HG03457 (cell line): ENCODE results near the gene GABRG3.

Experiments used
- ATAC-seq: cut with Tn5 transposase; IDR thresholded peaks from one replicate; pipeline ENCODE4 v1.9.1; 2021; ENCODE audit warnings: moderate number of reproducible peaks; ENCODE audit not compliant: unreplicated experiment

Gene GABRG3

DNA sequence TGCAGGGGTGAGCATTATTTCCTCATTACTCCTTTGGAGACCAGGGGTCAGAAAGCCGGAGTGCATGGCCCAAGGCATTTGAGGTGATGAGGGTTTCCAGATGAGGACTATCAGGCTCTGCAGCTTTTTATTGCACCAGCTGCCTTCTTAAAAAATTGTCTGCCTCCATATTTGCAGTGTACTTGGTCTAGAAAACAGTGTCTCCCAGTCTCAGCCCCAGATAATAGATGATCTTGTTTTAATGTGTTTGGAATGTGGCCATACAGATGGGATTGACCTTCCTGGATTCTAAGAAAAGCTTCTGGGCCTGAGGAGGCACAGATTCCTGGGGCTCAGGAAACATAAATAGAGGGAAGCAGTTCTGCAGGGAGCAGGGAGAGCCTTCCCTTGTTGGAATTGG is 123.3 kb downstream of the GABRG3 start:
- no peak for ATAC-seq

DNA sequence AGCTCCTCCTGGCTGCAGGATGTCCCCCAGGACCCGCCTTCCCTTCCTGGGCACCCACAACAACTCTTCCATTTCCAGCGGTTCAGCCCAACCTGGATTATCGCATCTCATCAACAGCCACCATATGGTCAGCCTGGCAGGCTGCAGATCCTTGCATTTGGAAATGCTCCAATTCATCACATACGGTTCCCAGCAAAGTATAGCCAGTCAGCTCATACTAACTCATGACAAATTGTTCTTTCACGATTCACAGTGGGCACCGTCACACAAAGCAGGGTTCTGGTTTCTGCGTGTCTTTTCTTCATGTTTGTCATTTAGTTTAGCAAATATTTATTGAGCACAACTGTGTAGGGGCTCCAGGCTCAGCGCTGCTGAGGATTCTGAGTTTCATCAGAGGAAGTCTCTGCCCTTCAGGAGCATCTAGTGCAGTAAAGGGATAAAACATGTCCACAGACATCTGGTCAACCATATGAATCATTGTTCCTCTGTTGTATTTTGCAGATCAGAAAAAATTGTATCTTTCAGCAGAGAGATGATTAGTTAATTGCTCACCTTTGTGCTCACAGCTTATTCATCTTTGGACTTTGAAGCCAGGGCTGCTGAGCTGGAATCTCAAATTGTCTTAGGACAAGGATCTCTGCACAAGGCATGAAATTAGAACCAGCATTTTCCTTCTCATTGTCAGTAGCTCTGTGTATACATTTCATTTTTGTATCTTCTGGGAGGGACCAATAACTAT is 125.1 kb downstream of the GABRG3 start:
- ATAC-seq, result no peak

DNA sequence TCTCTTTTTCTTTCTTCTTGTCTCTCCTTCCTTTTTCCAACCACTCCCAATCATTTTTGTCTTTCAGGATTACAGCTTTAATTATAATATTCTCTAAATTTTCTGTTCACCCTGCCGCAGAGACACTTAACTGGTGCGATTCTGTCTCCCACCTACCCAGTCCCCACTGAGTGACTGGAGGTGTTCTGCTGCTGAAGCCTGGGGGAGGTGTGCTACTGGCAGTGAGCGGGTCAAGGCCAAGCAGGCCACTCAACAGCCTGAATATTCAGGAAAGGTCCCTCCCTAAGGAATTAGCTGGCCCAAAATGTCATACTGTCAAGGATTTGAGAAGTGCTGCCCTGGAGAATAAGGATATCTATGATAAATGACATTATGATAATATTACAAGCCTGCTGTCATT is 126.5 kb downstream of the GABRG3 start:
- ATAC-seq, result no peak

DNA sequence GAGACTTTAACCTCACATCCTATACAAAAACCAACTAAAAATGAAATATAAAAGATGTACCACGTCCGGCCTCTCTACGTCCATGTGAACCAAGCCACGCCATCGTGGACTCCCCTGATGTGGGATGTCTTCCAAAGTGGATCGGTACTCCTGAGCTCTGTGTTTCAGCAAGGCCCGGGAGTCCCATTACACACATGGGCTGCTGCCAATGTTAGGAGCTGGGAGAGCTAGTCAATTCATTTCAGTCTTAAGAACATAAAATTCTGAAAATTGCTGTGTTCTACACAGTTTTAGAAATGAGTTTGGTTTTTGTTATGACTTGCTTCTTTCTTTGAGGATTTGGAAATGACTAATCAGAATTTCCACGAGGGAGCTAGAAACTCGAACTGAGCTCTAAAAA is 131.0 kb downstream of the GABRG3 start:
- no peak for ATAC-seq

DNA sequence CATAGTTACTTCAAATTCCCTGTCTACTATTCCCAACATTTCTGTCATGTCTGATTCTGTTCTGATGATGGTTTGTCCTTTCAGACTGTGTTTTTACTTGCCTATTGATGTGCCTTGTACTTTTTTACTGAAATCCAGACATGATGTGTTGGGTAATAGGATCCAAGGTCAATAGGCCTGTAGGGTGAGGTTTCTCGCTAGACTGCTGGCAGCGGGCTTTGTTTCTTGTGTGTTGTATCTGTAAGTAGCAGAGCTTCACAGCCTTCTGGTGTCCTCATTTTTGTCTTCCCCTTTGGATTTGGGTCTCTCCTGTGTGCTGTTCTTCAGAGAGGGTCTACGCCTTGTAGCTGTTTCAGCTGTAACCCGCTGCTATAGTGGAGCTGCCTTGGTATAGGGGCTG is 140.3 kb downstream of the GABRG3 start:
- no peak for ATAC-seq

DNA sequence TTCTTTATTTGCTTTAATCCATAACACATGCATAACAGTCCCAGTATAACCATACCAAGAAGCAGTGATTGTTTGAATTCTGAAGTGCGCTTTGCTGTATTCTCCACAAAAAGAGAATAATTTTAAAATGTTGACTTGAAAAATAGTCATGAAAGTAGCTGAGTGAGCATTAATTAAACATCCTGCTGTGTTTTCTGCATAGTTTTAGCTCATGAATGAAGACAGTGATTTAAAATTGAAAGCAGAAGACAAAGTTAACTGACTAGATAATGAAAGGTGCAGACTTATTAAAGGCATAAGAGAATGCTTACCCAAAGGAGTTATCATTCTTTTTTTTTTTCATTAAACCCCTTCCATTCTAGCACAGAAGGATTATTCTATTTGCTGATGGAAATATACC is 143.5 kb downstream of the GABRG3 start:
- no peak for ATAC-seq

DNA sequence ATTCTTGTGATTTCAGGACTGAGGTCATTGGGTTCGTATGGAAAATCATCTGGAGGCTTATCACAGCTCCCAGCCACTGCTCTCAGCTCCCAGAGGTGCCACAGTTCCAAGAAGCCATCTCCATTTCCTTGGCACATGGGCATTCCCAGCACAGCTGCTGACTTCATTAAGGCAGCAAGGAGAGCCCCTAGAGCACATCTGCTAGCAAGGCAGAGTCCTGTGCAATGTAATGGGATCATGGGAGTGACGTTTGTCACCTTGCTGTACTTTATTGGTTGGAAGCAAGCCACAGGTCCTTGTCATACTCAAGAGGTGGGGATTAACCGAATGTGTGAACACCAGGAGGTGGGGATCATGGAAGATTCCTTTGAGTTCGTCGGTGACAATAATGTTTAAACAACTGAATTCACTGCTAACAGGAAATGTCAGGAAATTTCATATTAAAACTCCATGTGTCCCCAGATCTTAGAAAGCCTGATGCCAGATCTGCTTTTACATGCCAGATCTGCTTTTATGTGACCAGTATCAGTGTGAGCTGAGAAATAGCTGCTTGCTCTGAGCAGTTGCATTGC is 148.8 kb downstream of the GABRG3 start:
- ATAC-seq, result no peak

DNA sequence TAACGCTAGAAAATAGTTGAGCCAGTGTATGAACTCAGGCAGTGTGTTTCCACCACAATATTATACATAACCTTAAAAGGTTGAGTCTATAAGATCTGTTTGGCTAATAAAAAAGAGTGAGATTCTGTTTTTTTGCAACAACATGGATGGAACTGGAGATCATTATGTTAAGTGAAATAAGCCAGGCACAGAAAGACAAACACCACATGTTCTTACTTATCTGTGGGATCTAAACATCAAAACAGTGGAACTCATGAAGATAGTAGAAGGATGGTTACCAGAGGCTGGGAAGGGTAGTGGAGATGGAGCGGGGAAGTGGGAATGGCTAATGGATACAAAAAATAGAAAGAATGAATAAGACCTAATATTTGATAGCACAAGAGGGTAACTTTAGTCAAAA is 150.7 kb downstream of the GABRG3 start:
- no peak for ATAC-seq

DNA sequence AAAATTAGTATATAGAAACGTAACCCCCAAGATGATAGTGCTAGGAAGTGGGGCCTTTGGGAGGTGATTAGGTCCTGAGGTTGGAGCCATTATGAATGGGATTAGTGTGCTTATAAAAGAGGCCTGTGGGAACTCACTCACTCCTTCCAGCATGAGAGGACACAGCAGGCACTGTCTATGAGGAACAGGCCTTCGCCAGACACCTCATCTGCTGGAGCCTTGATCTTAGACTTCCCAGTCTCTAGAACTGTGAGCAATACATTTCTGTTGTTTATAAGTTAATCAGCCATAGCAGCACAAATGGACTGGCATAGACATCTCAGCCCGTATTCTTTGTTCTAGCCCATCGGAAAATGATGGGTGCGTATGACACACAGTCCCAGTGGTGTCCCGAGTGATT is 152.3 kb downstream of the GABRG3 start:
- no peak for ATAC-seq

DNA sequence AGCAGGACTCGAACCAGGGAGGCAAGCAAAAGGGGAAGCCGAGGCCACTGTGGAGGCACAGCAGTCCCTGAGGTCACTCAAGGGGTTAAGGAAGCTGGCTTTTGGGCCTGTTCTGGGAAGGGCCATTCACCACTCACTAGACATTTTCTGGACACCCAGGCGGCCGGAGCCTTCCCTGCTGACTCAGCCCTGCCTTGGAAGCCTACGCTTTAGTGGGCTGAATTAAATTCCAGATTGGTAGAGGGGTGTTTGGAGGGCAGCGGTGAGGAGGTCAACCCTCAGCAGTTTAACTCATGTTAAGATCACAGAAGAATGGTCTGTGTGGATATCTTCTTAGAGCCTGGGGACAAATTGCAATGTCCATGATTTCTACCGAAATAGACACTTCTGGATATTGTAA is 152.8 kb downstream of the GABRG3 start:
- ATAC-seq, result no peak

DNA sequence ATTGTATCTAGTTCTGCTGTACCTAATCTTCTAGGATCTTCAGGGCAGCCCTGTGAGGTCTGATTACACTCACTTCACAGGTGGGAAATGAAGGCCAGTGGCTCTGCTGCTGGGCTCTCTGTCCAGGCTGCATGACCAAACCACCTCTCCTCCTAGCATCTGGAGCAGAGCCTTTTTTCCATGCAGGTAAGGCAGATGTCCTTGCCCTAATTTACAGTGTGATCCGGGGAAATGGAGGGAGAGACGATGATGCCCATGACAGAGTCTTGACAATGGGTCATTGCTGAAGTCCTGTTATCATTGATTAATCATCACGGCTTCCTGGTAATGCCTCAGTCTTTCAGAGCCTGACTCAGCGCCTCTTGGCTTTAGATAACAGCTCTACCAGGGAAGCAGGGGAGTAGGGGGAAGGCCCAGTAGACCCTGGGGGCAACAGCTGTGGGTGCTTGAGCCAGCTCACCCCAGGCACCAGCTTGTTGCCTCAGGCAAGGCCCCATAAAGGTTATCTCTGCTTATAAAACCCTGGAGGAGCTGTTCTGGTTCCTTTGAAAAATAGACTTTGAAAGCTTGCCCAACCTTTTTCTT is 153.4 kb downstream of the GABRG3 start:
- ATAC-seq, result no peak

DNA sequence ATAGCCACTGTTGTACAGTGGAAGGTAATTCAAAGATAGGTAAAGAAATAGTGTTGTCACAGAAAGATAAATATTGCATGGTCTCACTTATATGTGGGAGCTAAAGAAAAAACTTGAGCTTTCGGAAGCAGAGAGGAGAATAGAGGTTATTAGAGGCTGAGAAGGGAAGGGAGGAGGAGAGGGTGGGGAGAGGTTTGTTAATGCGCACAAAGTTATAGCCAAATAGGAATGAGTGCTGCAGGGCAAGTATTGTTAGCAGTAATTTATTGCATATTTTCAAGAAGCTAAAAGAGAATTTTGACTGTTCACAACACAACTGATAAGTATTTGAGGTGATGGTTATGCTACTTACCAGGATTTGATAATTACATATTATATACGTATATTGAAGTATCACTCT is 154.2 kb downstream of the GABRG3 start:
- no peak for ATAC-seq

DNA sequence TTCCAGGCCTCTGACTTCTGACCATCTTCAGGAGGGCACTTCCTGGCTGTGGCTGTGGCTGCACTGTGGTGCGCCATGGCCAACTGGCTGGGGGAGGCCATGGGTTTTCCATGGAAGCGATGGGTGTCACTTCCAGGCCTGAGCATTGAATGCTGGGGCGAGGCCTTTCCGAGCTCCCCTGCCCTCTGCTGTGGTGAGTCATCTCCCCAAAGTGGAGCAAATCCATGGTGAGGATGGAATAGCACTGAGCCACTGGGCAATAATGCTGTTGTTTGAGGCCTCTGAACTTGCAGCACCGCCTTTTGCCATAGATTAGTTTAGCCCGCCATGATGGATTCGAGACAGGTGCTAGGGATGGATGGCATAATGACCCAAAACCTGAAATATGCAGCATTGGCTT is 155.5 kb downstream of the GABRG3 start:
- ATAC-seq, result no peak

DNA sequence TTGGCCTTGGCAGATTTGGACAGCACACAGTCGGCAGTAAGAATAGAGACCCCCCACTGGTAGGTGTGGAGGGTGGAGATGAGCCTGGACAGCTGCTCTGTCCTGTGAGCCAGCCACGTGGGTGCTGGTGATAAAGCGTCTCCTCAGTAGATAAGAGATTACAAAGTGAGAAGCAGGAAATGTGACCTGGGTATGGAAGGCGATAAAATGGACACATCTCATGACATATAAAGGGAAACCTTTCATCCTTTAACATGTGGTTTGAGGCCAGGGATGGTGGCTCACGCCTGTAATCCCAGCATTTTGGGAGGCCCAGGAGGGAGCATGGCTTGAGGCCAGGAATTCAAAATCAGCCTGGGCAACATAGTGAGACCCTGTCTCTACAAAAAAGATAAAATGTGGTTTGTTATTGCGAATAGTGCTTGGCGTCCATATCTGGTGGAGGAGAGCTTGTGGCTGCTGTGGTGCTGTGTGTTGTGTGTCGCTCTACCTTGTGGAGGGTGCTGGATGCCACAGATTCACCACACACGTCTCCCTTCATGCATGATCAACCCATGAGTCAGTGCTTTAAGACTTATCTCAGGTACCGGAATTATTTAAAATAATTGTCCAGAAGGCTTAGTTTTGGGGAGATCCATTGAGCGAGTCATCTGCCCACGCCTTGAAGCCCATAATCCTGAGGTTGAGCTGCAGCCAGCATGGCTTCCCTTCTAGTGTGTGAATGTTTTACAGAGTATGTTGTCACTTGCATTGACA is 157.0 kb downstream of the GABRG3 start:
- ATAC-seq, result no peak

DNA sequence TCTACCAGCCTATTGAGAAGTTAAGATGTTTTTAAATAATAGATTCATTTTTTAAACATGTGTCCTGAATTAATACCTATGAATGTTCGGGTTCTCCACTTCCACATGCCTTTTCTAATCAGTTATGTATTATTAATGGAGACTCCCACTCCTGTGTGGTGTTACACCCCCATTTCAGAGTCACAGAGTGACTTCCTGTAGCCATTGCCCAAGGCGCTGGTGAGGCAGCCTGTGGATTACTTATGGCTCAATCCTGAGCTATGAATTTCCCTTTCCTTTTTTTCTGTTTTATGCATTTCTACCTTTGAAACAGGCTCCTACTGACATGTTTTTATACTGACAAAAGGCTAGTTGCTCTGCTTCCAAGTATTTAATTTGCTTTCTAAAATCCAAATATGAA is 162.3 kb downstream of the GABRG3 start:
- ATAC-seq, result no peak

DNA sequence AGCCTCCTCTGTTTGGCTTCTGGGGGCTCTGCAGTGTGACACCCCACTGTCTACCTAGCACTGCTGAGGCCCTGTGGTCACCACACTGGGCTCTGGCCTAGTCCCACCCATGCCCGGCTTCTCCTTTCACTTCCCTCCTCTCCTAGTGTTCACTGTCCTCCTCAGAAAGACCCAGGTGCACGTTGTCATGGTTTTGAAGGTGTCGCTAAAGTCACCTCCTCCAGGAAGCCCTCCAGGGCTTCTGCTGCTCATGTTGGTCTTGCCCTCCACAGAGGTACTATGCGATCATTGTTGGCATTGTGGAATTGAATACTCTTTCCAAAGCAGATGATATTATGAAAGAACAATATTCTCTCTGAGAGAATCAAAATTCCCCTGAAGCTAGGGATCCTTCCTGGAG is 163.5 kb downstream of the GABRG3 start:
- ATAC-seq, result no peak

DNA sequence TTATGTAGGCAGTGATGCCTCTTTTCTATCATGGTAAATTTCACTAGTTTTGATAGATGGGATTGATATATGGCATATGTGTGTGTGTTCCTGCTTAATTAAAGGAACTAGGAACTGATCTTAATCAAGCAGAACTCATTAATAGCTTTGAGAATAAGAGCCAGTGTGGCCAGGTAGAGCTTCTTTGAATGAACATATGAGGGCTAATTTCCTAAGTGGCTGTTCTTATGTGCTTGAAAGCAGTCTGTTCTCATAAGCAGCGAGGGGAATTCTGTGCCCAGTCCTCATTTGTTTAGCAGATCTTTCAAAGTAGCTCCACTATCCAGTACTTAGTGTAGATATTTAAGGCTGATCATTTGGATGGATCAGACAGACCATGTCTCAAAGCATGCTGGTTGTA is 164.2 kb downstream of the GABRG3 start:
- no peak for ATAC-seq

DNA sequence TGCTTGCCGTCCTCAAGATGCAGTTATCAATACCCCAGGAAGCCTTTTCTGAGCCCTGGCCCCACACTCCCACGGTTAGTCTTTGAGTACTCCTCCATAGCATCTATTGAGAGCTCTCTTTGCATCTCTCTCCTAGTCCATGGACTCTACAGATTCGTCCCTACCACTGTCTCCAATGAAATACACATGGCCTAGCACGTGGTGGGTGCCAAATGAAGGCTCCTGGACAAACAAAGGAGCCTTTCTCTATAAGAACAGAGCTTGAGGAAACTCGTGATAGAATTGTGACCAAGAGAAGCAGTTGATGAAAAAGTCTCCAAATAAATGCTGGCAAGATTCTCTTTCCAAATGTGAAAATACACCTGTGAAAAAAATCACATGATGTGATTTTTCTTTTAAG is 166.1 kb downstream of the GABRG3 start:
- no peak for ATAC-seq

DNA sequence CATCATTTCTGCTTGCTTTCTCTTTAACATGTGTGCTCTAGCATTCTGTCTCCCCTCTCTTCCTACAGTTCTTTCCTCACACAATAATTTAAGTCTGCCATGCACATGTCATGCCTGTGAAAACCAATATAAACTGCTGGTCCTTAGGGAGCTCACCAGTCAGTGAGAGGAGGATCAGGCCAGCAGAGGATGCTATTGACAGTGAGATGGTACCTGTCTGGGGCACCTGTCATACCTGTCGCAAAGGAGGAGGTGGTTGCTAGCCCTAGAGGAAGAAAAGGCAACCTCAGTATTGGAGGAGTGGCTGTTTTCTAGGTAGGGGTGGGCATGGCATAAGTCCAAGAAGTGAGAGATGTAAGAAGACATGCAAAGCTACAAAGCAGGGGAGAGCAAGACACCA is 194.6 kb downstream of the GABRG3 start:
- no peak for ATAC-seq

DNA sequence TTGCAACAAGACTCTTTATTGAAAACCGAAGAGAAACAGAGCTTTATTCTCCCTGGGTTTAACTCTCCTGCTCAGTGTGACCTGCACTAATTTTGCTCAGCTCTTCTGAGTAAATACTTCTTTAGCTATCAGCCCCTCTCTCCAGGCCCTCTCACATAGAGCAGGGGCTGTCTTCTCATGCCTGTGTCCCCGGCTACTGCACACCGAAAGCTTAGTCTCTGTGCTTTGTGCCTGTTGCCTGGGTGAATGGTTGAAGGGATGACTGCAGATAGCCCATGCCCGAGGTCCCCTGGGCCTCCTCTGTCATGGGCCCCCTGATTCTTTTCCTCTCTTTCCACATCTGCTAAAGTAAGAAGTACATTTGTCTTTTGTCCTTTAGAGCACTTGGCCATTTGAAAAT is 195.9 kb downstream of the GABRG3 start:
- ATAC-seq, result no peak

DNA sequence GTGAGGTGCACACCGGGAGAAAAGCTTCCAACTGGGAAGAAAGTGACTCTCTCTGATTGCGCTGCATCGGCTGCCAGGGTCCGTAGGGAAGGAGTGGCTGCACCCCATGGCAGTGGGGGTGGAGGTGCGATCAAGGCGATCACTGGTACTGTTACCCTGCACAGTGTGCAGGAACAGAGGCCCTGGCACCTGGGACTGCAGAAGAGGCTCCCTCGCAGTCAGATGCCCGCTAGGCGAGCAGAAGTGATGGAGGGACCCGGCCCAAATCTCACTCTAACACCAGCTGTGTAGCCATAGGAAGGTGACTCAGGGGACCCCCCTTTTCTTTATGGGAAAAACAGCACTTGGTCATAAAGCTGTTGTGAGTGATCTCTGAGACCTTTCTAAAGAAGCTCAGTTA is 196.8 kb downstream of the GABRG3 start:
- no peak for ATAC-seq

DNA sequence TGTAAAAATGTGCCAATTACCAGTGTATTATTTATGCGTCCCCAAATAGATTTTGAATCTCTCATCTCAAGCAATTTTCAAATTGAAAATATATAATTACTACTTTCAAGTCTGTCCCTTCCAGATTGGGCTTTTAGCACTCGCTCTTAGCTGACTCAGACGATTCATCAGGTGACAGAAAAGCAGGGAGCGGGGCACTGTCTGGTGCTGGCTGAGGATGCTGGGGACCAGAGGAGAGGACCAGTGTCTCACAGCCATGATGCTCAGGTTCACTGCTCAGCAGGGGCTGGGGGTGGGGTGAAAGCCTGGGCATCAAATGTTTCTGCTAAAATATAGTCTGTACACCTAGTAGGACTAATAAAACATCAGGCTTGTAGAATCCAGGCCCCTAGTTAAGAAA is 199.9 kb downstream of the GABRG3 start:
- ATAC-seq, result no peak
